Progenitor cell of endocrine pancreas (in vitro differentiated cells): ENCODE data around the gene CBR3. TPM values are rescaled to one million over a fixed set of nuclear protein-coding genes. Genes with fewer than 3 reads are reported as not detected.

Source experiments
- DNase-seq: peaks from one replicate; pipeline ENCODE4 v3.0.0; 2021; ENCODE audit warnings: low spot score; ENCODE audit not compliant: unreplicated experiment
- H3K27ac Mint-ChIP-seq: 2 replicates; pipeline ENCODE4 v1.8.0; 2021; ENCODE audit warnings: mild to moderate bottlenecking, moderate library complexity, mixed read lengths
- H3K27me3 Mint-ChIP-seq: 2 replicates; pipeline ENCODE4 v1.8.0; 2021; ENCODE audit warnings: mixed read lengths
- H3K36me3 Mint-ChIP-seq: 2 replicates; pipeline ENCODE4 v1.8.0; 2022; ENCODE audit warnings: mixed read lengths; ENCODE audit not compliant: insufficient read depth
- H3K4me1 Mint-ChIP-seq: 2 replicates; pipeline ENCODE4 v1.8.0; 2021; ENCODE audit warnings: low read depth, mixed read lengths
- H3K4me3 Mint-ChIP-seq: 2 replicates; pipeline ENCODE4 v1.8.0; 2021; ENCODE audit warnings: low read depth, mild to moderate bottlenecking, moderate library complexity, mixed read lengths
- H3K9me3 Mint-ChIP-seq: 2 replicates; pipeline ENCODE4 v1.8.0; 2021; ENCODE audit warnings: low read depth, mixed read lengths
- CTCF ChIP-seq: fragments of 200-600 bp; sonication (generic); IDR thresholded peaks from one replicate; pipeline ENCODE4 v1.5.0; 2021; ENCODE audit warnings: antibody characterized with exemption, mild to moderate bottlenecking; ENCODE audit not compliant: unreplicated experiment
- long read RNA-seq: library from polyadenylated mRNA; unstranded; transcript quantifications from one replicate; pipeline ENCODE4 v2.0.0, GENCODE V29; 2020
- total RNA-seq: library from RNA; stranded (reverse); gene quantifications from 2 replicates; pipeline ENCODE4 v1.2.1, GENCODE V29; 2021

Gene CBR3
- total RNA-seq, result not detected in 2 replicates
- long read RNA-seq, partial matches to known transcripts, result 0 of 1 reads
- long read RNA-seq, other reads (novel, unspliced or antisense), result 1 of 1 reads

DNA sequence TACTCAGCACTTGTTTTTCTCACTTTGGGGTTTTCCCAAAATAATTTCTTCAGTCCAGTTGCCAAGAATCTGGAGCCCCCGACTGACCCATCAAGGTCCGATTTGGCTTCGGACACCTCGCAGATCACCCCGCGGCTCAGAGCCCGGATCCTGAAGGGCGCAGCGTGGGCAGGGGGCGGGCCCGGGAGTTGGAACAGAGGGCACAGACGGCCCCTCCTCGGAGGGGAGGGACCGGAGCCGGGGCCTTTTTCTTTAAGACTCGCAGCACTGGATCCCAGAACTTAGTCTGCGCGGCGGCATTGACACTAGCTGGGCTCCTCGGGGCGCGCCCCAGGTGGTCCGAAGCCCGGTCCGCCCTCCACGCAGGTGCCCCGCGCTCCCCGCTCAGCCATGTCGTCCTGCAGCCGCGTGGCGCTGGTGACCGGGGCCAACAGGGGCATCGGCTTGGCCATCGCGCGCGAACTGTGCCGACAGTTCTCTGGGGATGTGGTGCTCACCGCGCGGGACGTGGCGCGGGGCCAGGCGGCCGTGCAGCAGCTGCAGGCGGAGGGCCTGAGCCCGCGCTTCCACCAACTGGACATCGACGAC, at the start of gene CBR3:
Gene CBR3 (plus strand): TSS at position 277 of the 588 bp plus-strand sequence. CDS start 114 bp downstream, at position 391.
- Mint-ChIP-seq H3K27me3 (peaks cover 63% of the 10 kb centered on the region), H3K27ac (peak within 1 kb of the TSS; percentile 62), H3K9me3 (no peaks in the 10 kb centered on the region), H3K4me1 (peaks cover 14% of the 10 kb centered on the region), H3K36me3 (no peaks in the 10 kb centered on the region), H3K4me3 (peak within 1 kb of the TSS; percentile 67)
- no peak for TF ChIP-seq CTCF
- DNase-seq, result peak; percentile 22

- Mint-ChIP-seq H3K27ac (no peak overlapping the region), H3K4me3 (no peak overlapping the region), H3K9me3 (no peaks in the 10 kb centered on the region), H3K36me3 (no peaks in the 10 kb centered on the region), H3K27me3 (no peaks in the 10 kb centered on the region), H3K4me1 (no peaks in the 10 kb centered on the region)
- TF ChIP-seq CTCF, result peak; percentile 35
- no peak for DNase-seq
Measured at GRCh38 chr21:36087362-36088138, 47.3 kb upstream of the CBR3 start.

GRCh38 chr21:36089946-36090345, 44.9 kb upstream of the CBR3 start:
- DNase-seq, result no peak
- Mint-ChIP-seq H3K36me3 (no peaks in the 10 kb centered on the region), H3K27ac (no peak overlapping the region), H3K4me3 (no peak overlapping the region), H3K4me1 (no peaks in the 10 kb centered on the region), H3K27me3 (no peaks in the 10 kb centered on the region), H3K9me3 (peaks cover 7% of the 10 kb centered on the region)
- TF ChIP-seq CTCF, result no peak

DNA sequence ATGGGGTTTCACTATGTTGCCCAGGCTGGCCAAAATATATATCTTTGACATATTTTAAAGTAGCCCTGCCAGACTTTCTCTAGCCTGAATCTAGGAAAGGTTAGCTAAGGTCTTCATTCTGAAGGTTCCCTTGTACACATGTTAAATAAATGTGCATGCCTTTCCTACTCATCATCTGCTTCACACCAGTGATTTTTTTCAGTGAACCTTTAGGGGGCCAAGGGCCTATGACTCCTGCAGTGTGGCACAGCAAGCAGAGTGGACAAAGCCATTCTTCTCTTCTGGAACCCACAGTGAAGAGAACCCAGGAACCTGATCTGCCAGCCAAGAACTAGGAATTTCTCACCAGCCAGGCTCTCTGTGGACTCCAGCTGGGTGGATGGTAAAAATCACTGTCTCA, 42.2 kb upstream of the CBR3 start:
- H3K9me3 Mint-ChIP-seq, result peaks cover 10% of the 10 kb centered on the region
- H3K27ac Mint-ChIP-seq, result no peak overlapping the region
- H3K27me3 Mint-ChIP-seq, result peaks cover 3% of the 10 kb centered on the region
- TF ChIP-seq CTCF, result no peak
- H3K4me1 Mint-ChIP-seq, result no peaks in the 10 kb centered on the region
- no peaks in the 10 kb centered on the region for H3K36me3 Mint-ChIP-seq
- H3K4me3 Mint-ChIP-seq, result no peak overlapping the region
- no peak for DNase-seq

DNA sequence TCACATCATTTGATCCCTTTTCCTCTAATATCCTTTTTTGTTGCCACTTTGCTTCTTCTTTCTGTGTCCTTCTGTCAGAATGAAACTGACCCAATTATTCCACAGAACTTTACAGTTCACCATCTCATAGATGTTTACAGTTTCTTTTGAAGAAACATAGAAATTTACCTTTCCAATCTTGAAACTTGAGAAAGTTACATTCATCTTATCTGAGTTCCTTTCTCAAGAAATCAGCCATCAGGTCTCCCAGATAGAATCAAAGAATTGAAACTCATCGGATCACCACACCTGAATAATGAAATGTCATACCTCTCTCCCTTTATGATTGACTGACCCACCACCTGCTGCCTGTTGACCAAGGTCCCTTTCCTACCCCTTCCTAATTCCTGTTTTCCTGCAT, 41.4 kb upstream of the CBR3 start:
- Mint-ChIP-seq H3K4me1 (no peaks in the 10 kb centered on the region), H3K36me3 (no peaks in the 10 kb centered on the region), H3K27ac (no peak overlapping the region), H3K9me3 (peaks cover 10% of the 10 kb centered on the region), H3K27me3 (peaks cover 3% of the 10 kb centered on the region), H3K4me3 (no peak overlapping the region)
- TF ChIP-seq CTCF, result no peak
- no peak for DNase-seq
